HG03039 (cell line): ENCODE measurements around the gene CEP68.
"Not testable (repeated sequence)": the region's sequence is repeated elsewhere in the genome, so short reads cannot be mapped to it uniquely, and the experiment has no call there.

Experiments
- ATAC-seq: cut with Tn5 transposase; IDR thresholded peaks from one replicate; pipeline ENCODE4 v1.9.1; 2021; ENCODE audit warnings: mild to moderate bottlenecking, moderate library complexity; ENCODE audit not compliant: unreplicated experiment

Gene CEP68

GRCh38 chr2:65125457-65125856 lies 69.2 kb downstream of the CEP68 start:
- ATAC-seq: not testable (repeated sequence)

GRCh38 chr2:65128297-65129190 lies 72.3 kb downstream of the CEP68 start:
- no peak for ATAC-seq

DNA sequence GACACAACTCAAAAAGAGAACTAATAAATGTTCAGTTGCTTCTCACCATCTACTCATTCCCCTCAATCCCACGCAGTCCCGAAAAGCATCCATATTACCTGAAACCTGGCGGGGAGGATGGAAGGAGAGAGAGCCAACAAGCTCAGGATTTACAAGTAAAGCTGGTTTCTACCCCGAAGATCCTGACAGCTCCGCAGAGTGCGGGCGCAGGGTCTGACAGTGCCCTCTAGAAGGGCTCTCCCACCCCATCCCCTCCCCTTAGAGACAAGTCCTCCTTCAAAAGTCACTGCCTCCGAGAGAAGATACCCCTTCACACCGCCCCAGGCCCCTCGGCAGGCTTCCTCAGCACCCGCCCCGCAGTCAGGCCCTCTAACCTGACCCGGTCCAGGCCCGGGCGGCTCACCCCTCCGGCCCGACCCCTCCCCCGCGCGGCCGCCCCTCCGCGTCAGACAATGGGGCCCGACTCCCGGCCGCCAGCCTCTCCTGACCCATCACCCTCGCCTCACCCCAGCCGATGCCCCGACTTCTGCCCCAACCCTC lies 73.1 kb downstream of the CEP68 start:
- no peak for ATAC-seq

- peak; percentile 95 for ATAC-seq
Observed at GRCh38 chr2:65129826-65130663, 73.8 kb downstream of the CEP68 start, which contains the start of gene RAB1A. RAB1A (minus strand) TSS chr2:65130106; CDS start chr2:65129915, 191 bp downstream.

DNA sequence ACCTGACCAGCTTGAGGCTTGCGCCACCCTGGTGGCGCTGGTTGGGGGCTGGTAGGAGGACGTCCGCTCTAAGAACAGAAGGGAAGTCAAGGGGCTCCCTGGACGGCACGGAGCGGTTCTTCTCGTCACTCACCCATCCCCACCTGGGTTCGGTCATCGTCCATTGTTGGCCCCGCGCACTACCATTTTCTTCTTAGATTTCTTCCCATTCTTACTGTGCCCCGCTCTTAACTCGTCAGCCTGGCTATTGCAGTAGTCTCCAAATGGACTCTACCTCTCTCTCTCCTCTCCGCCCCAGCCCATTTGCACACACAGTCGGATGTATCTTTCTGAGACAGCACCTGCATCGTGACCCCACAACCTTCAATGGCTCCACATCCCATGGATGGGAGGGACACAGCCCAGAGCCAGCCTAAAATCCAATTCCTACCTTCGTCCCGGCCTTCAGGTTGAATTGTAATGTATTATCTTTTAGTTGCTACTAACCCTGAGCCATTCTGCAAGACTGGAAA lies 74.5 kb downstream of the CEP68 start:
- peak; percentile 15 for ATAC-seq

- not testable (repeated sequence) for ATAC-seq
Observed at GRCh38 chr2:65132930-65133329, 76.7 kb downstream of the CEP68 start.

DNA sequence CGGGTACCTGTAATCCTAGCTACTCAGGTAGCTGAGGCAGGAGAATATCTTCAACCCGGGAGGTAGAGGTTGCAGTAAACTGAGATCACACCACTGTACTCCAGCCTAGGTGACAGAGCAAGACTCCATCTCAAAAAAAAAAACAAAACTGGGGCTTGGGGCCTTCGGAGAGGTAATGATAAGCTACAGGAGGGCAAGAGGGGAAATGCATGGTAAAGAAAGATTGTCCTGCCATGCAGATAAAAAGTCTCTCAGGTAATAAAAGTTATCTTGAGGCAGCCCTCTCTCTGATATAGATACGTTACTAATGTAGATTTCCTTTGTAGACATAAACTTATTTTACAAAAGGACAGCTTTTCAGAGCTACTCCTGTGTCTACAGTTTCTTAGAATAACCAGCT lies 77.4 kb downstream of the CEP68 start:
- no peak for ATAC-seq

DNA sequence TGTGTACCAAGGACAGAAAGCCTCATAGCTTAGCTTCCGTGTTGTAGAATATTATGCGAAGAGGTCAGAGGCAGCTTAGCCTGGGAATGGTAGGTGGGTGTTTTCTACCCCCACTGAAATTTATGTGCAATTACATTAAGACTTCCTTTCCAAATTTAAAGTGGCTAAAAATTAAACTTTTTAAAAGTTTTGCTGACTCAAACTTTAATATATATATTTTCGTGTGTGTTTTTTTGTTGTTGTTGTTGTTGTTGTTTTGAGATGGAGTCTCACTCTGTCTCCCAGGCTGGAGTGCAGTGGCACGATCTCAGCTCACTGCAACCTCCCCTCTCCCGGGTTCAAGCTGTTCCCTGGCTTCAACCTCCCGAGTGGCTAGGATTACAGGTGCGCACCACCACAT lies 77.9 kb downstream of the CEP68 start:
- ATAC-seq: no peak

- ATAC-seq: no peak
Observed at GRCh38 chr2:65136253-65136652, 80.0 kb downstream of the CEP68 start.
